SK-N-SH treated with all-trans-retinoic acid at 6 μM for 48 hours (cell line): ENCODE results near the gene BABAM1.

ENCODE experiments used
- ATAC-seq: fragments of 200-7000 bp; cut with Tn5 transposase; 3 replicates; pipeline ENCODE4 v1.9.1; 2020; ENCODE audit warnings: mild to moderate bottlenecking, moderate library complexity
- ARNTL ChIP-seq: fragments of 450-650 bp; formaldehyde crosslinking; IDR thresholded peaks from 2 replicates; pipeline ENCODE4 v1.5.0; 2020; ENCODE audit warnings: low read depth, mild to moderate bottlenecking, moderate library complexity, borderline replicate concordance
- BACH2 ChIP-seq: fragments of 250-450 bp; sonication (Bioruptor Pico); IDR thresholded peaks from 2 replicates; pipeline ENCODE4 v1.9.0; 2021; ENCODE audit warnings: mild to moderate bottlenecking, borderline replicate concordance
- CSDC2 ChIP-seq: fragments of 250-450 bp; sonication (Bioruptor Pico); IDR thresholded peaks from 2 replicates; pipeline ENCODE4 v1.5.0; 2020; ENCODE audit warnings: mild to moderate bottlenecking, moderate library complexity
- ESRRG ChIP-seq: fragments of 250-450 bp; sonication (Bioruptor Pico); IDR thresholded peaks from 2 replicates; pipeline ENCODE4 v1.6.1; 2021; ENCODE audit warnings: mild to moderate bottlenecking
- GLIS3 ChIP-seq: fragments of 250-450 bp; sonication (Bioruptor Pico); IDR thresholded peaks from 2 replicates; pipeline ENCODE4 v1.5.0; 2020; ENCODE audit warnings: mild to moderate bottlenecking, moderate library complexity
- ISL1 ChIP-seq: fragments of 250-450 bp; sonication (Bioruptor Pico); IDR thresholded peaks from 2 replicates; pipeline ENCODE4 v2.1.2; 2022; ENCODE audit warnings: mild to moderate bottlenecking, moderate library complexity
- SNAI2 ChIP-seq: fragments of 250-450 bp; sonication (Bioruptor Pico); IDR thresholded peaks from 2 replicates; pipeline ENCODE4 v1.5.0; 2020; ENCODE audit warnings: mild to moderate bottlenecking, moderate library complexity
- TCF4 ChIP-seq: fragments of 250-450 bp; sonication (Bioruptor Pico); IDR thresholded peaks from 2 replicates; pipeline ENCODE4 v1.8.0; 2021; ENCODE audit warnings: mild to moderate bottlenecking, moderate library complexity, borderline replicate concordance
- ZC3H10 ChIP-seq: fragments of 250-450 bp; sonication (Bioruptor Pico); IDR thresholded peaks from 2 replicates; pipeline ENCODE4 v1.5.1; 2021; ENCODE audit warnings: mild to moderate bottlenecking, moderate library complexity
- ZFP3 ChIP-seq: fragments of 250-450 bp; sonication (Bioruptor Pico); IDR thresholded peaks from 2 replicates; pipeline ENCODE4 v1.5.0; 2020; ENCODE audit warnings: mild to moderate bottlenecking, moderate library complexity
- ZNF565 ChIP-seq: fragments of 450-650 bp; formaldehyde crosslinking; conservative IDR thresholded peaks from 2 replicates; pipeline ENCODE4 v1.5.0; 2020; ENCODE audit warnings: low read depth, mild to moderate bottlenecking, moderate library complexity
- ZNF70 ChIP-seq: fragments of 450-650 bp; formaldehyde crosslinking; IDR thresholded peaks from 2 replicates; pipeline ENCODE4 v1.5.0; 2020; ENCODE audit warnings: mild to moderate bottlenecking, moderate library complexity
- ZNF8 ChIP-seq: fragments of 450-650 bp; formaldehyde crosslinking; IDR thresholded peaks from 2 replicates; pipeline ENCODE4 v1.5.0; 2020; ENCODE audit warnings: mild to moderate bottlenecking, moderate library complexity
- TF ChIP-seq, protein P1 (sequence below): fragments of 250-450 bp; sonication (Bioruptor Pico); IDR thresholded peaks from 2 replicates; pipeline ENCODE4 v1.5.1; 2020; ENCODE audit warnings: low read depth, mild to moderate bottlenecking, moderate library complexity
- TF ChIP-seq, protein P2 (sequence below): fragments of 250-450 bp; sonication (Bioruptor Pico); IDR thresholded peaks from 2 replicates; pipeline ENCODE4 v1.8.0; 2020; ENCODE audit warnings: mild to moderate bottlenecking, moderate library complexity, borderline replicate concordance
- TF ChIP-seq, protein P3 (sequence below): fragments of 250-450 bp; sonication (Bioruptor Pico); IDR thresholded peaks from 2 replicates; pipeline ENCODE4 v1.5.0; 2020; ENCODE audit warnings: mild to moderate bottlenecking, moderate library complexity

Gene BABAM1

DNA sequence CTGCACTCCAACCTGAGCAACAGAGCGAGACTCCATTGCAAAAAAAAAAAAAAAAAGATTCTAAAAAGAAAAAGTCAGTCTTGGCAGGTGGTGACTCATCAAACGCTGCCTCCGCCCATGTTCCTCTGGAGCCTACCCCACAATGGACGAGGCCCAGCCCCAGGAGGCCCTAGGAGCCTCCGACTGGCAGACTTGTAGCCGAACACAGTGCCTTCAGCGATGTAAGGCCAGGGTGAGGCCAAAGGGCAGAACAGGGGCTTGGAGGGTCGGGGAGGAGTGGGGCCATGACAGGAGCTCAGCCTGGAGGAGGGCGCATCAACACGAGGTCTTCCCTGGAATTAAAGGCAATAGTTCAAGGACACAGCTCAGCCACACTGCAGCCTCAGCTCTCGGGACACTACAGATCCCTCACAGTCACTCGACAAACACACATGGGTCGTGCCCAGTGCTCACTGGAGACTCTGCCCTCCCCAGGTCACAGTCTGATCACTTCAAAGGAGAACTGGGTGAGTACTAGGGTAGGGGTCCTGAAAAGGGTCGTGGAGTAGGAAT lies 47.0 kb upstream of the BABAM1 start:
- peak; percentile 45 for ATAC-seq
- no peak for TF ChIP-seq ISL1 (CRISPR knock-in tag)
- no peak for TF ChIP-seq ZNF70 (CRISPR knock-in tag)
- no peak for TF ChIP-seq ZC3H10
- TF ChIP-seq BACH2 (CRISPR knock-in tag), result no peak
- TF ChIP-seq, protein P1, sequence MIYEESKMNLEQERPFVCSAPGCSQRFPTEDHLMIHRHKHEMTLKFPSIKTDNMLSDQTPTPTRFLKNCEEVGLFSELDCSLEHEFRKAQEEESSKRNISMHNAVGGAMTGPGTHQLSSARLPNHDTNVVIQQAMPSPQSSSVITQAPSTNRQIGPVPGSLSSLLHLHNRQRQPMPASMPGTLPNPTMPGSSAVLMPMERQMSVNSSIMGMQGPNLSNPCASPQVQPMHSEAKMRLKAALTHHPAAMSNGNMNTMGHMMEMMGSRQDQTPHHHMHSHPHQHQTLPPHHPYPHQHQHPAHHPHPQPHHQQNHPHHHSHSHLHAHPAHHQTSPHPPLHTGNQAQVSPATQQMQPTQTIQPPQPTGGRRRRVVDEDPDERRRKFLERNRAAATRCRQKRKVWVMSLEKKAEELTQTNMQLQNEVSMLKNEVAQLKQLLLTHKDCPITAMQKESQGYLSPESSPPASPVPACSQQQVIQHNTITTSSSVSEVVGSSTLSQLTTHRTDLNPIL (CRISPR knock-in tag), result no peak

DNA sequence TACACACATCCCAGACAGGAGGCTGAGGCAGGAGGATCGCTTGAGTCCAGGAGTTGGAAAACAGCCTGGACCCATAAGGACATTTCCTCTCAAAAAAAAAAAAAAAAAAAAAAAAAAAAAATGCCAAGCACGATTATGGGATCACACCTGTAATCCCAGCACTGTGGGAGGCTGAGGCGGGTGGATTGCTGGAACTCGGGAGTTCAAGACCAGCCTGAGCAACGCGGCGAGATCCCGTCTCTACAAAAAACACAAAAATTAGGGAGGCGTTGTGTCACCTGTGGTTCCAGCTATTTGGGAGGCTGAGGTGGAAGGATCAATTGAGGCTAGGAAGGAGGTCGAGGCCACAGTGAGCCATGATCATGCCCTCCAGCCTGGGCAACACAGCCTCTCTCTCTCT lies 42.2 kb upstream of the BABAM1 start:
- ATAC-seq, result no peak

DNA sequence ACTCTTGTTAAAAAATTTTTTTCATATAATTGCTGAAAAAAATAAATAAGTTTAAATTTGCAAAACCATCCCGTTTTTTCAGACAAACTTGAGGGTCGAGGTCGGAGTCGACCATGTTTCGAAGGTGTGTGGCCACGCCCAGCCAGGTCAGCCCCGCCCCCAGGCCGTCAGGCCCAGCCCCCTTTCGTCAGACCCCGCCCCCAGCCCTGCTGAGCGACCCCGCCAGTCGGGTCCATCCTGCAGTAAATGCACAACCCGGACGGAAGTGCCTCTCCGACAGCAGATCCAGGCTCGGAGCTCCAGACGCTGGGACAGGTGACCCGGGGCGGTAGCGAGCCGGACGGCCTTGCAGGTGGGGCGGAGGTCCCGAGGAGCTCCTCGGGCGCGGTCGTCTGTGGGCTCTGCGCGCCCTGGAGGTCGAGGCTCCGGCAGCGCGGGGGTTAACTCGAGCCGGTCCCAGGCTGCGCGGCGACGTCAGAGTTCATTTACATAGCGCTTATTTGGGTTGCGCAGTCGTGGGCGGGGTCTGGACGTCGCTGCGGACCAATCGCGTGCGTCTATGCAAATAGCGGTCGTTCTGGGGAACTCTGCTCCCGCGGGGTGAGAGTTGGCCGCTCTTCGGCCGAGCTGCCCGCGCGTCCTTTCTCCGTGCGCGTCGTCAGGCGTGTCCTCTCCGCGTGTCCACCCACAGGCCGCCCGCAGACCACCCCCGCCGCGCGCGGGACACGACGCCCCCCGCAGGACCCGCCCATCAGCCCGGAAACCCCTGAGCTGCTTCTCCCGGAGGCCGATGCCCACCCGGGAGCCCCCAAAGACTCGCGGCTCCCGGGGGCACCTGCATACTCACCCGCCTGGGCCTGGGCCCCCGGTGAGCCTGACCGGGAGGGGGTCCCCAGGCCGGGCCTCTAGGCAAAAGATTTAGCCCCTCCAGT lies 41.0 kb upstream of the BABAM1 start, which contains the start of gene OCEL1:
TSS of gene OCEL1 (plus strand) at position 225 of the 932 bp plus-strand sequence. CDS start at position 247, 22 bp downstream.
- TF ChIP-seq SNAI2 (CRISPR knock-in tag), result no peak
- TF ChIP-seq ZC3H10, result no peak
- no peak for TF ChIP-seq CSDC2 (CRISPR knock-in tag)
- no peak for TF ChIP-seq ZNF565 (CRISPR knock-in tag)
- no peak for TF ChIP-seq ZNF8 (CRISPR knock-in tag)
- TF ChIP-seq ZNF70 (CRISPR knock-in tag), result no peak
- TF ChIP-seq, protein P2, sequence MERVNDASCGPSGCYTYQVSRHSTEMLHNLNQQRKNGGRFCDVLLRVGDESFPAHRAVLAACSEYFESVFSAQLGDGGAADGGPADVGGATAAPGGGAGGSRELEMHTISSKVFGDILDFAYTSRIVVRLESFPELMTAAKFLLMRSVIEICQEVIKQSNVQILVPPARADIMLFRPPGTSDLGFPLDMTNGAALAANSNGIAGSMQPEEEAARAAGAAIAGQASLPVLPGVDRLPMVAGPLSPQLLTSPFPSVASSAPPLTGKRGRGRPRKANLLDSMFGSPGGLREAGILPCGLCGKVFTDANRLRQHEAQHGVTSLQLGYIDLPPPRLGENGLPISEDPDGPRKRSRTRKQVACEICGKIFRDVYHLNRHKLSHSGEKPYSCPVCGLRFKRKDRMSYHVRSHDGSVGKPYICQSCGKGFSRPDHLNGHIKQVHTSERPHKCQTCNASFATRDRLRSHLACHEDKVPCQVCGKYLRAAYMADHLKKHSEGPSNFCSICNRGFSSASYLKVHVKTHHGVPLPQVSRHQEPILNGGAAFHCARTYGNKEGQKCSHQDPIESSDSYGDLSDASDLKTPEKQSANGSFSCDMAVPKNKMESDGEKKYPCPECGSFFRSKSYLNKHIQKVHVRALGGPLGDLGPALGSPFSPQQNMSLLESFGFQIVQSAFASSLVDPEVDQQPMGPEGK (CRISPR knock-in tag), result 0 out of 2 replicates have a peak, but pooled peaks have one; percentile 46
- TF ChIP-seq TCF4 (CRISPR knock-in tag), result no peak
- no peak for TF ChIP-seq ZFP3
- peak; percentile 95 for ATAC-seq

More for the DNA sequence above, 42.2 kb upstream of the BABAM1 start:
- TF ChIP-seq GLIS3 (CRISPR knock-in tag) (no peak), ARNTL (CRISPR knock-in tag) (no peak), ZNF70 (CRISPR knock-in tag) (no peak)

DNA sequence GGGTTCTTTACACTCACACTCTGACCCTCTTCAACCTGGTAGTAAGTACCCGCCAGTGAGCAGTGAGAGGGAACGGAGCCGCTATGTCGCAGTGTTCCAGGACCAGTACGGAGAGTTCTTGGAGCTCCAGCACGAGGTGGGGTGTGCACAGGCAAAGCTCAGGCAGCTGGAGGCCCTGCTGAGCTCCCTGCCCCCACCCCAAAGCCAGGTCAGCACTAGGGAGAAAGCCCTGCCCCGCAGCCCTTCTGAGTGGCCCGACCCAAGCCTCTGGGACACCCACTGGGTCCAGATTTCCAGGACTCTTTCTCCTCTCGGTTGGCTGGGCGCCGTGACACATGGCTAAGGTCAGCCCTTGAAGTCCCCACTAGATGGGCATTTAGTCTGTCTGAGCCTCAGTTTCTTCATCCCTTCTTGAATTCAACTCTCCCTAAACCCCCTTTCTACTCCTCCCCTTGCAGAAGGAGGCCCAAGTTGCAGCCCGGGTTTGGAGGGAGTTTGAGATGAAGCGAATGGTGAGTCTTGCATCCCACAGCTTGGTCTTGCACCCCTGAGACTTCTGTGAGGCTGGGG lies 39.4 kb upstream of the BABAM1 start:
- TF ChIP-seq GLIS3 (CRISPR knock-in tag), result no peak
- TF ChIP-seq, protein P1 (CRISPR knock-in tag), result no peak
- TF ChIP-seq CSDC2 (CRISPR knock-in tag), result no peak
- TF ChIP-seq, protein P3, sequence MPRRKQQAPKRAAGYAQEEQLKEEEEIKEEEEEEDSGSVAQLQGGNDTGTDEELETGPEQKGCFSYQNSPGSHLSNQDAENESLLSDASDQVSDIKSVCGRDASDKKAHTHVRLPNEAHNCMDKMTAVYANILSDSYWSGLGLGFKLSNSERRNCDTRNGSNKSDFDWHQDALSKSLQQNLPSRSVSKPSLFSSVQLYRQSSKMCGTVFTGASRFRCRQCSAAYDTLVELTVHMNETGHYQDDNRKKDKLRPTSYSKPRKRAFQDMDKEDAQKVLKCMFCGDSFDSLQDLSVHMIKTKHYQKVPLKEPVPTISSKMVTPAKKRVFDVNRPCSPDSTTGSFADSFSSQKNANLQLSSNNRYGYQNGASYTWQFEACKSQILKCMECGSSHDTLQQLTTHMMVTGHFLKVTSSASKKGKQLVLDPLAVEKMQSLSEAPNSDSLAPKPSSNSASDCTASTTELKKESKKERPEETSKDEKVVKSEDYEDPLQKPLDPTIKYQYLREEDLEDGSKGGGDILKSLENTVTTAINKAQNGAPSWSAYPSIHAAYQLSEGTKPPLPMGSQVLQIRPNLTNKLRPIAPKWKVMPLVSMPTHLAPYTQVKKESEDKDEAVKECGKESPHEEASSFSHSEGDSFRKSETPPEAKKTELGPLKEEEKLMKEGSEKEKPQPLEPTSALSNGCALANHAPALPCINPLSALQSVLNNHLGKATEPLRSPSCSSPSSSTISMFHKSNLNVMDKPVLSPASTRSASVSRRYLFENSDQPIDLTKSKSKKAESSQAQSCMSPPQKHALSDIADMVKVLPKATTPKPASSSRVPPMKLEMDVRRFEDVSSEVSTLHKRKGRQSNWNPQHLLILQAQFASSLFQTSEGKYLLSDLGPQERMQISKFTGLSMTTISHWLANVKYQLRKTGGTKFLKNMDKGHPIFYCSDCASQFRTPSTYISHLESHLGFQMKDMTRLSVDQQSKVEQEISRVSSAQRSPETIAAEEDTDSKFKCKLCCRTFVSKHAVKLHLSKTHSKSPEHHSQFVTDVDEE (CRISPR knock-in tag), result no peak
- no peak for TF ChIP-seq ISL1 (CRISPR knock-in tag)
- TF ChIP-seq ZNF70 (CRISPR knock-in tag), result no peak
- TF ChIP-seq ZFP3, result no peak
- TF ChIP-seq ESRRG (CRISPR knock-in tag), result no peak
- TF ChIP-seq, all 23 proteins: peak for 0
- ATAC-seq, result no peak

DNA sequence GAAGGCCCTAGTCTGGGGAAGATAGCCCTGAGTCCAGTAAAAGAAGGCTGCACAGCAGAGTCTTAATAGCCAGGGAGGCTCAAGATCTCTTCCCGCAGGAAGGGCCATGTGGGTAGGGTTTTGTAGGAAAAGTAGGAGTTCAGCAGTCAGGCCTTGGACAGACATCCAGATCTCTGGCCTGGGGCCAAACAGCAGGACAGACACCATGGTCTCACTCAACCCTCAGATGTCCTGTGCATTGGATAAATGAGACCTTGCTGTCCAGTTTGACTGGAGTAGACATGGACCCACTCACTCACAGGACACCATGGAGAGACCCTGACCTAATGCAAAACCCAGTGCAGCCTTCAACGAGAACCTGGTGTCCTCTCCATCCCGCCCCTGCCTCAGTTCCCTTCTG lies 37.4 kb upstream of the BABAM1 start:
- no peak for ATAC-seq

More for the DNA sequence above, 37.4 kb upstream of the BABAM1 start:
- TF ChIP-seq TCF4 (CRISPR knock-in tag) (no peak), ZFP3 (peak; percentile 100), BACH2 (CRISPR knock-in tag) (no peak)
